Ascending aorta (tissue), 2 donors: Measurements from ENCODE around the gene PPARG. TPM values are rescaled to one million over a fixed set of nuclear protein-coding genes. Genes with fewer than 3 reads are reported as not detected.

Experiments
- DNase-seq, 2 donors: peaks; one replicate each; pipeline ENCODE4 v3.0.0-alpha.2; 2019; ENCODE audit warnings: low spot score in 2 of 2
- H3K27ac ChIP-seq, 2 donors: fragments of 200-600 bp; sonication (generic); one replicate each; pipeline ENCODE4 v1.5.1; 2016 to 2017; ENCODE audit warnings: mild to moderate bottlenecking in 1 of 2
- H3K27me3 ChIP-seq: fragments of 200-600 bp; sonication (generic); one replicate; pipeline ENCODE4 v1.5.1; 2017
- H3K36me3 ChIP-seq, 2 donors: fragments of 200-600 bp; sonication (generic); one replicate each; pipeline ENCODE4 v1.5.1; 2016
- H3K4me1 ChIP-seq, 2 donors: fragments of 200-600 bp; sonication (generic); one replicate each; pipeline ENCODE4 v1.5.1; 2016 to 2017; ENCODE audit warnings: mild to moderate bottlenecking in 1 of 2
- H3K4me3 ChIP-seq, 2 donors: fragments of 200-600 bp; sonication (generic); one replicate each; pipeline ENCODE4 v1.5.1; 2016 to 2017; ENCODE audit warnings: mild to moderate bottlenecking in 1 of 2
- H3K9me3 ChIP-seq, 2 donors: fragments of 200-600 bp; sonication (generic); one replicate each; pipeline ENCODE4 v1.5.1; 2016
- intact Hi-C: fragments of 100-400 bp; cut with DNase I; formaldehyde crosslinking; loops from one replicate; pipeline ENCODE4 v1.15.1; 2023
- total RNA-seq: library from RNA; depleted of rRNA; stranded (reverse); fragments of >200 nt; gene quantifications from one replicate; pipeline ENCODE4 v1.1.0, GENCODE V29; 2016
- TF ChIP-seq, protein P1 (sequence below), 3 experiments: fragments of 200-600 bp in 2 of 3; fragments of 450-650 bp in 1 of 3; sonication (generic) in 2 of 3; IDR thresholded peaks; one replicate each; pipeline ENCODE4 v1.5.1; 2016 to 2019; ENCODE audit warnings: antibody characterized with exemption in 3 of 3, mild to moderate bottlenecking in 1 of 3, moderate library complexity in 1 of 3

The PPARG gene
- total RNA-seq, 1 donor from 2014 or later: 23.5 TPM

DNA sequence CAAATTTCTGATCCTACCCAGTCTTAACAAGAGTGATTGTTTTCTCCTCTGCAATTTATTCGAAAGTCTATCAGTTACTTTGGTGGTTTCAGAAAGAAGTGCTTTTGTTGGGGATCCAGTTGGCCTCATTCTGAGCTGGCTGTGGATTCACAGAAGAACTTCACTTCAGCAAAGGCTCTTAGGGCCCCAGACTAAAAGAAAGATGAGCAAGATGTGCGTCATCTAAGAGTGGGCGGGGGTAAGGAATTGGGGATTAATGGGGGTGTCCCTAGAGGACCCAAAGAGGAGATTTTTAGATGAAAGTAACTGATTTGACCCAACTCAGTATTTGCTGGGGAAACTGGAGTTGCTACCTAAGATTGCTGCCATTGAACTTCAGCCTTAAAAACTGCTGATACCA is 131.5 kb downstream of the PPARG start:
- no peaks in the 10 kb centered on the region for H3K36me3 ChIP-seq

DNA sequence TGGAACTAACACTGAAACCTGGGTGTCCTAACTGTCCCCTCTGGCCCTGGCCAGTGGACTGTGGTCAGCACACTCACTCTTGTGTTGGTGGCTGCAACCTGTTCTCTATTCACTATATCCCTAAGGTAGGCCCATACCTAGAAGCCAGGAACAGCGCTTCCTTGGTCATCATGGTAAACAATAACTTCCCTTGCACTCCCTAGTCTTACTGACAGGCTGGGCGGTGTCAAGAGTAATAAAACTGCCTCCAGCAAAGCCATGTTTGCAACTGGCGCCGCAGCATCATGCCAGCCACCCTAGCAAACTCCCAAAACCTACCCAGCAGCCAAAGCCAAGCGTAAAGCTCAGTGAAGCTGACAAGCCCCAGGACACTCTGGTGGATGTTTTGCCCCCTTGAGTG is 132.3 kb downstream of the PPARG start:
- Histone ChIP-seq H3K36me3 (no peaks in the 10 kb centered on the region), H3K4me3 (no peak overlapping the region), H3K27ac (no peak overlapping the region), H3K9me3 (no peaks in the 10 kb centered on the region), H3K4me1 (peaks cover 0 to 2% of the 10 kb centered on the region in 2 donors), H3K27me3 (no peaks in the 10 kb centered on the region)
- DNase-seq: no peak
- TF ChIP-seq, protein P1, sequence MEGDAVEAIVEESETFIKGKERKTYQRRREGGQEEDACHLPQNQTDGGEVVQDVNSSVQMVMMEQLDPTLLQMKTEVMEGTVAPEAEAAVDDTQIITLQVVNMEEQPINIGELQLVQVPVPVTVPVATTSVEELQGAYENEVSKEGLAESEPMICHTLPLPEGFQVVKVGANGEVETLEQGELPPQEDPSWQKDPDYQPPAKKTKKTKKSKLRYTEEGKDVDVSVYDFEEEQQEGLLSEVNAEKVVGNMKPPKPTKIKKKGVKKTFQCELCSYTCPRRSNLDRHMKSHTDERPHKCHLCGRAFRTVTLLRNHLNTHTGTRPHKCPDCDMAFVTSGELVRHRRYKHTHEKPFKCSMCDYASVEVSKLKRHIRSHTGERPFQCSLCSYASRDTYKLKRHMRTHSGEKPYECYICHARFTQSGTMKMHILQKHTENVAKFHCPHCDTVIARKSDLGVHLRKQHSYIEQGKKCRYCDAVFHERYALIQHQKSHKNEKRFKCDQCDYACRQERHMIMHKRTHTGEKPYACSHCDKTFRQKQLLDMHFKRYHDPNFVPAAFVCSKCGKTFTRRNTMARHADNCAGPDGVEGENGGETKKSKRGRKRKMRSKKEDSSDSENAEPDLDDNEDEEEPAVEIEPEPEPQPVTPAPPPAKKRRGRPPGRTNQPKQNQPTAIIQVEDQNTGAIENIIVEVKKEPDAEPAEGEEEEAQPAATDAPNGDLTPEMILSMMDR (IDR thresholded peaks at IDR 0.05): no peak
- intact Hi-C loops: no loop called here

More for the DNA sequence above, 131.5 kb downstream of the PPARG start:
- no peaks in the 10 kb centered on the region for H3K9me3 ChIP-seq
- no peak overlapping the region for H3K27ac ChIP-seq
- intact Hi-C loops: no loop called here
- no peaks in the 10 kb centered on the region for H3K27me3 ChIP-seq
- TF ChIP-seq, protein P1 (IDR thresholded peaks at IDR 0.05): no peak
- peaks cover 0 to 2% of the 10 kb centered on the region in 2 donors for H3K4me1 ChIP-seq
- no peak overlapping the region for H3K4me3 ChIP-seq
- DNase-seq: no peak

DNA sequence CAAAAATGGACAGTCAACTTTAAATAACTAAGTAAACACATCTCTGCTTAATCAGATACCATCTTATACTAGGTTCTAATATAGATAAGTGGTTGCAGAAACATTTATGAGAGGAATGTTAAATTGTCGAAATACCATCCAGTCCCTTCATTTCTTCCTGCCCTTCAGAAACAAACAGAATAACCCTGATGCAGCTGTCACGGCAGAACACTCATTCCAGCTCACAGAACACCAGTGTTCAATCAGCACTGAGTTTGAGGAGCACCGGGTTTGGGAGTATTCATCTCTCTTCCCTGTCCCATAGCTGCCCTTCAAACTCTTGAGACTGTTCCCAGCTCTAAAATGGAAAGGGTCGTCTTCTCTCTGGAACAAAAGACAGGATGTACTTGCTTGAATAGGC is 134.3 kb downstream of the PPARG start:
- no peak for DNase-seq
- Histone ChIP-seq H3K4me1 (peaks cover 0 to 2% of the 10 kb centered on the region in 2 donors), H3K4me3 (no peak overlapping the region), H3K27me3 (no peaks in the 10 kb centered on the region), H3K9me3 (no peaks in the 10 kb centered on the region), H3K36me3 (no peaks in the 10 kb centered on the region), H3K27ac (no peak overlapping the region)
- intact Hi-C loops: no loop called here
- TF ChIP-seq, protein P1 (IDR thresholded peaks at IDR 0.05): no peak

DNA sequence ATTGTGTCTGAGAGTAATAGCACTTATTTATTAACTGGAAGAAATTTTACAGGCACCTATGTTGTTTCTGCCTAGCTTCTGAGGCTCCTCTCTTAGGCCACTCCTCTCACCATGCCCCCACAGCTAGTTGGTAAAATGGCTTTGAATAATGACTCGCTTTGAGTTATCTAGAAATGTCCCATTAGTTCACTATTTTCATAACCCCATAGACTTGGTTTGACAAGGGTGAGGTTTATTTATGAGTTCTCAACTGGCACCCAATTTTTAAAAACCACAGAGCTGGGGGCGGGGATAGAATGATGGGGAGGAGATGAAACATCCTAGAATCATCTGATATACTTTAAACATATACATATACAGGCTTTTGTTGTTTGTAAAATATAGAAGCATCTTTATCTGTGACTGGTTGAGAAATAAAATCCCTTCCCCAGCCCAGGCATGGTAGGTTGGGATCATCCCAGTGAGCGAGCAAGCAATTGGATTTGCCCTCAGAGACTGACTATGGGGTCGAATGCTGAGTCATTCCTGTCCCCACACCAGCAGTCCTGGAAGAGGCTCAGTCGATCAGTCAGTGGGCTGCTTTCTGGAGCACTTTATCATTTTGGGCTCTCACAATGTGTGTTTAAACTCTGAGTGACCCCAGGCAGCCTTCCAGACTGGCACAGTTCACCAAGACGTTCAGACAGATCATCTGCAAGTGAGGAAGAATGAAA is 135.2 kb downstream of the PPARG start:
- Histone ChIP-seq H3K4me3 (no peak overlapping the region), H3K27me3 (no peaks in the 10 kb centered on the region), H3K27ac (no peak overlapping the region), H3K9me3 (no peaks in the 10 kb centered on the region), H3K36me3 (no peaks in the 10 kb centered on the region), H3K4me1 (peaks cover 0 to 2% of the 10 kb centered on the region in 2 donors)
- intact Hi-C loops: no loop called here
- DNase-seq: no peak
- TF ChIP-seq, protein P1 (IDR thresholded peaks at IDR 0.05): no peak

DNA sequence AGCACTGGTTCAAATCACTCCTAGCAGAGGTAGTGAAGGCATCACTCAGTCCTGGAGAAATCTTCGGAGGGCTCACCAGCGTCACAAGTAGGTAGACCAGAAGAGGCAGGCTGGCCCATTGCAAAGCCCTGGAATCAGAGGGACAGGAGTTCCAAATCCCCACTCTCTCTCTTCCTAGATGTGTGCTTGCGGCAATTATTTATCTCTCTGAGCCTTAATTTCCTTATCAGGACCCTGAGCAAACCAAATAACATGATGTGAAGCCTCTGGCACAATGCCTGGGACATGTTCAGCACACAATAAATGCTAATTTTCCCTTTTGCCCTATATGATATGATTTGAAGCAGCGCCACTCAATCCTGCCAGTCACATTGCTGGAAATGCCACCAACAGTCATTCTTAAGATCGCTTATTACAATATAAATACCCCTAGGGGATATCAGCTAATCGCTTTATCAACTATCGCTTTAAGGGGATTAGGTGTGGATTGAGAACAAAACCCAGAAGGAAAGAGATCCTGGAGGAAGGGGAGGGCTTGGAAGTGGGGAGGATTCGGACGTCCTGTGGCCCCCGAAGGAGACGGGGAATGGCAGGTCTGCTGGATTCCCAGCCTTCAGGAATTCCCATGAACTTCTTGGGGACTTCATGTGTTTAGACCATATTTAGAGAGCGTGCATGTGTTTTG is 135.9 kb downstream of the PPARG start:
- Histone ChIP-seq H3K4me3 (no peak overlapping the region), H3K27me3 (no peaks in the 10 kb centered on the region), H3K9me3 (no peaks in the 10 kb centered on the region), H3K36me3 (no peaks in the 10 kb centered on the region), H3K4me1 (peaks cover 0 to 2% of the 10 kb centered on the region in 2 donors), H3K27ac (no peak overlapping the region)
- TF ChIP-seq, protein P1 (IDR thresholded peaks at IDR 0.05): no peak
- intact Hi-C loops: no loop called here
- no peak for DNase-seq
